ENCODE measurements around the gene DMRTB1. TPM values are rescaled to one million over a fixed set of nuclear protein-coding genes. Genes with fewer than 3 reads are reported as not detected.

The DMRTB1 gene
- total and polyA plus RNA-seq, 2 donors (not counting 1 experiment from before 2014, with no cell fraction given) = not detected

DNA sequence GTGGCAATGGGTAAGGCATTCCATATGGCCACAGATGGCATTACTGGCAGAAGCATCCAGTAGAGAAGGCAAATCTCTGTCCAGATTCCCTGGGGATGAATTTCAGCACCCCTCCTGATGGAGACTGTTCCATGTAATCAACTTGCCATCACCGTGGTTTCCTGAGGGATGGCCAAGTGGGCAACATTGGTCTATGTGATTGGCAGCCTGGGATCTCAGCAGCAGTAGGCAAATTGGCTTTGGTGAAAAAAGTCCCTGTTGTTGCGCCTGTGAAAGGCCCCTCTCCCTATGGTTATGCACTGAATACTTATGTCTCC lies 19.3 kb downstream of the DMRTB1 start:
- H3K27me3 ChIP-seq (ENCODE audit: control insufficient read depth, insufficient read depth, low read length) = peaks cover 13% of the 10 kb centered on the region
- no peak for DNase-seq (ENCODE audit: low read depth in 2 of 2)

DNA sequence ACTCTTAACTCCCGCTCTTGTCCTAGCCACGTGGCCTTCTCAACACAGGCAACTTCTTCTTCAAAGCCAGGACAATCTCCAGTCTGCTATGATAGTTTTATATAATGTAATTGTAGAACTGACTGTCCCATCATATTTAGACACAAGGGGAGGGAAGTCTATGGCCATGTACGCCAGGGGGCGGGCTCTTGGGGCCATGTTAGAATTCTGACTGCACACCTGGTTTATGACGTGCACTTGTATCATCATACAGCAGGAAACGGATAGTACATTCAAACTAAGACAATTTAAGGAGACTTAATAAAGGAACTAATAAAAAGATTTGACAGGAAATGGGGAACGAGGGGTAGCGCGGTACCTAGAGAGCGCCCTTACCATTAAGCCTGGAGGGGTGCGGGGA lies 21.5 kb downstream of the DMRTB1 start:
- H2AFZ ChIP-seq (ENCODE audit: low read length) = no peak overlapping the region
- H3K36me3 ChIP-seq (ENCODE audit: control insufficient read depth, insufficient read depth, low read length) = no peaks in the 10 kb centered on the region
- H3K27ac ChIP-seq (ENCODE audit: insufficient read depth, low read length) = no peak overlapping the region
- H3K4me3 ChIP-seq (replicated peaks in 1 of 4; ENCODE audit: control extremely low read depth in 1 of 4, insufficient read depth in 1 of 4, low read depth in 3 of 4, low read length in 4 of 4) = no peak overlapping the region
- H3K9ac ChIP-seq (ENCODE audit: insufficient read depth, low read length) = no peak overlapping the region
- peaks cover 14% of the 10 kb centered on the region for H3K27me3 ChIP-seq (ENCODE audit: control insufficient read depth, insufficient read depth, low read length)
- DNase-seq (ENCODE audit: low read depth in 2 of 2) = no peak
- H3K79me2 ChIP-seq (ENCODE audit: control insufficient read depth, insufficient read depth, low read length) = no peaks in the 10 kb centered on the region
- TF ChIP-seq, protein P1, sequence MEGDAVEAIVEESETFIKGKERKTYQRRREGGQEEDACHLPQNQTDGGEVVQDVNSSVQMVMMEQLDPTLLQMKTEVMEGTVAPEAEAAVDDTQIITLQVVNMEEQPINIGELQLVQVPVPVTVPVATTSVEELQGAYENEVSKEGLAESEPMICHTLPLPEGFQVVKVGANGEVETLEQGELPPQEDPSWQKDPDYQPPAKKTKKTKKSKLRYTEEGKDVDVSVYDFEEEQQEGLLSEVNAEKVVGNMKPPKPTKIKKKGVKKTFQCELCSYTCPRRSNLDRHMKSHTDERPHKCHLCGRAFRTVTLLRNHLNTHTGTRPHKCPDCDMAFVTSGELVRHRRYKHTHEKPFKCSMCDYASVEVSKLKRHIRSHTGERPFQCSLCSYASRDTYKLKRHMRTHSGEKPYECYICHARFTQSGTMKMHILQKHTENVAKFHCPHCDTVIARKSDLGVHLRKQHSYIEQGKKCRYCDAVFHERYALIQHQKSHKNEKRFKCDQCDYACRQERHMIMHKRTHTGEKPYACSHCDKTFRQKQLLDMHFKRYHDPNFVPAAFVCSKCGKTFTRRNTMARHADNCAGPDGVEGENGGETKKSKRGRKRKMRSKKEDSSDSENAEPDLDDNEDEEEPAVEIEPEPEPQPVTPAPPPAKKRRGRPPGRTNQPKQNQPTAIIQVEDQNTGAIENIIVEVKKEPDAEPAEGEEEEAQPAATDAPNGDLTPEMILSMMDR (conservative IDR thresholded peaks at IDR 0.05 in 1 of 2, IDR thresholded peaks at IDR 0.05 in 1 of 2; ENCODE audit: low read depth in 1 of 2, low read length in 2 of 2) = no peak
- TF ChIP-seq EZH2 (IDR thresholded peaks at IDR 0.05; ENCODE audit: low read length, missing control alignments) = no peak
- H3K9me3 ChIP-seq (ENCODE audit: control insufficient read depth, insufficient read depth, low read depth, low read length) = no peaks in the 10 kb centered on the region
- H4K20me1 ChIP-seq (ENCODE audit: control insufficient read depth, extremely low read depth, insufficient read depth, low read length) = no peaks in the 10 kb centered on the region
- no peak overlapping the region for H3K4me2 ChIP-seq (ENCODE audit: extremely low read depth, insufficient read depth, low read length)
- H3K4me1 ChIP-seq (ENCODE audit: control insufficient read depth, extremely low read depth, insufficient read depth, low read length) = no peaks in the 10 kb centered on the region

More for the DNA sequence above, 19.3 kb downstream of the DMRTB1 start:
- TF ChIP-seq, protein P1 (conservative IDR thresholded peaks at IDR 0.05 in 1 of 2, IDR thresholded peaks at IDR 0.05 in 1 of 2; ENCODE audit: low read depth in 1 of 2, low read length in 2 of 2) = no peak
- TF ChIP-seq EZH2 (IDR thresholded peaks at IDR 0.05; ENCODE audit: low read length, missing control alignments) = no peak
- no peak overlapping the region for H2AFZ ChIP-seq (ENCODE audit: low read length)
- H3K27ac ChIP-seq (ENCODE audit: insufficient read depth, low read length) = no peak overlapping the region
- H3K4me3 ChIP-seq (replicated peaks in 1 of 4; ENCODE audit: control extremely low read depth in 1 of 4, insufficient read depth in 1 of 4, low read depth in 3 of 4, low read length in 4 of 4) = no peak overlapping the region
- no peaks in the 10 kb centered on the region for H3K36me3 ChIP-seq (ENCODE audit: control insufficient read depth, insufficient read depth, low read length)
- no peak overlapping the region for H3K4me2 ChIP-seq (ENCODE audit: extremely low read depth, insufficient read depth, low read length)
- H3K4me1 ChIP-seq (ENCODE audit: control insufficient read depth, extremely low read depth, insufficient read depth, low read length) = no peaks in the 10 kb centered on the region
- H3K79me2 ChIP-seq (ENCODE audit: control insufficient read depth, insufficient read depth, low read length) = no peaks in the 10 kb centered on the region
- no peak overlapping the region for H3K9ac ChIP-seq (ENCODE audit: insufficient read depth, low read length)
- no peaks in the 10 kb centered on the region for H4K20me1 ChIP-seq (ENCODE audit: control insufficient read depth, extremely low read depth, insufficient read depth, low read length)
- H3K9me3 ChIP-seq (ENCODE audit: control insufficient read depth, insufficient read depth, low read depth, low read length) = no peaks in the 10 kb centered on the region

DNA sequence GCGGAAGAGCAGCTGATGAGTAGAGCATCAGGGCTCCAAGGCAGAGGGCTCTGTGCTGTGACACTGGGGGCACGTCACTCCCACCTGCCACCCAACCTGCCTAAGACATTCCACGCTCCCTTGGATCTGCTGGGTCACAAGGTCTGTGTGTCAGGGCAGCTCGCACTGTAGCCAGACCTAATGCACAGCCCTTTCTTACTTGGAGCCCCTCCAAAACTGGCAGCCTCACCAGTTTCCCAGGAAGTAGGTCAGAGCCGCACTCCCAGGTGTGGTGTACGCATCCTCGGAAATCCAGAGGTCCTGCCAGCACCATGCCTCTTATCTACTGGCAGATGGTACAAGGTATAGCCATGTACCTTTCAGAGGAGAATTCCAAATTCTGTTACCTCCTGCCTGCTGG lies 22.3 kb downstream of the DMRTB1 start:
- Histone ChIP-seq H3K27me3 (ENCODE audit: control insufficient read depth, insufficient read depth, low read length) (peaks cover 19% of the 10 kb centered on the region), H3K9me3 (ENCODE audit: control insufficient read depth, insufficient read depth, low read depth, low read length) (no peaks in the 10 kb centered on the region), H3K79me2 (ENCODE audit: control insufficient read depth, insufficient read depth, low read length) (no peaks in the 10 kb centered on the region), H3K27ac (ENCODE audit: insufficient read depth, low read length) (no peak overlapping the region), H3K4me2 (ENCODE audit: extremely low read depth, insufficient read depth, low read length) (no peak overlapping the region), H3K4me1 (ENCODE audit: control insufficient read depth, extremely low read depth, insufficient read depth, low read length) (no peaks in the 10 kb centered on the region), H3K36me3 (ENCODE audit: control insufficient read depth, insufficient read depth, low read length) (no peaks in the 10 kb centered on the region), H3K9ac (ENCODE audit: insufficient read depth, low read length) (no peak overlapping the region), H4K20me1 (ENCODE audit: control insufficient read depth, extremely low read depth, insufficient read depth, low read length) (no peaks in the 10 kb centered on the region), H3K4me3 (replicated peaks in 1 of 4; ENCODE audit: control extremely low read depth in 1 of 4, insufficient read depth in 1 of 4, low read depth in 3 of 4, low read length in 4 of 4) (no peak overlapping the region), H2AFZ (ENCODE audit: low read length) (no peak overlapping the region)
- no peak for DNase-seq (ENCODE audit: low read depth in 2 of 2)
- TF ChIP-seq, protein P1 (conservative IDR thresholded peaks at IDR 0.05 in 1 of 2, IDR thresholded peaks at IDR 0.05 in 1 of 2; ENCODE audit: low read depth in 1 of 2, low read length in 2 of 2) = no peak
- no peak for TF ChIP-seq EZH2 (IDR thresholded peaks at IDR 0.05; ENCODE audit: low read length, missing control alignments)
